ENCODE results near the gene TTC21B. TPM values are rescaled to one million over a fixed set of nuclear protein-coding genes. Genes with fewer than 3 reads are reported as not detected.

TTC21B gene
- total RNA-seq, 4 donors from 2014 or later: 12.1 to 73.2 (median 27.7) TPM

DNA sequence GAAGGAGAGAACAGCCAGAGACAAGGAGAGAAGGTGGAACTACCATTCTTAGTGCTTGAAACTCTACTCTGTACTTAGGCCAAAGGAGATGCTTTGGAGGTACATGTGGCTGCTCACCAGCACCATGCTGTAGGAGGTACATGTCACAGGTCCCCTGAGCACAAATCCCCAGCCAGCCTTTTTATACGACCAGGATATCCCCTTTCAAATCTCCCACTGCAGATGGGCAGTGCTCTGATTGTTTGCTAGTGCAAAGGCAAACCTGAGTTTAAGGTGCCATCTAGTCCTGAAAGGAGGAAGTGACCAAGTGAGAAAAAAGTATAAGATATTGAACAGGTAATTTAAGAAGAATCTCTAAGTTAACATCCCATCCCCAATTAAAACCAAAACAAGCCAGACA lies 17.1 kb upstream of the TTC21B start:
- no peak overlapping the region for H3K27ac ChIP-seq
- H3K4me3 ChIP-seq: no peak overlapping the region
- H3K27me3 ChIP-seq: peaks cover 5% of the 10 kb centered on the region
- no peak for TF ChIP-seq POLR2A (IDR thresholded peaks at IDR 0.05)
- TF ChIP-seq POLR2AphosphoS5 (IDR thresholded peaks at IDR 0.05): no peak
- TF ChIP-seq EP300 (IDR thresholded peaks at IDR 0.05): no peak
- no peaks in the 10 kb centered on the region for H3K36me3 ChIP-seq
- WGBS: 6% methylated on average over 1 of the region's 1 CpG
- H3K9me3 ChIP-seq: no peaks in the 10 kb centered on the region
- no peak for DNase-seq (ENCODE audit: low spot score in 2 of 2)
- no peaks in the 10 kb centered on the region for H3K4me1 ChIP-seq

DNA sequence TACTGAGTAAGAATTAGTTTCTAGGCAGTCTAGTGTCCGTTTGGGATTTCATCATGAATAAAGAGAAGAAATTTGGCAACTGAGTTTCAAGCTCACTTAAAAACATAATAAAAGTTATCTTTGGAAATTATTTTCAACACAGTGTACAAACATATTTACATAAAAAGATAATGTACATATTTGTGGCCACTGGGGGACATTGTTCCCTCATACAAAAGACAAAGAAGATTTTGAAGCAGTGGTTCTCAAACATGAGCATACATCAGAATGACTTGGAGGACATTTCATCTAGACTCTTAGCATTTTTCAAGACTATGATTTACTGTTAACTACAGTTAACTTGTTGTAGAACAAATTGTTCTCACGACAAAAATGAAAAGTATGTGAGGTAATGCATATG lies 15.7 kb upstream of the TTC21B start:
- Histone ChIP-seq H3K4me3 (no peak overlapping the region), H3K27me3 (peaks cover 5% of the 10 kb centered on the region), H3K36me3 (no peaks in the 10 kb centered on the region), H3K9me3 (no peaks in the 10 kb centered on the region), H3K27ac (no peak overlapping the region), H3K4me1 (no peaks in the 10 kb centered on the region)
- DNase-seq (ENCODE audit: low spot score in 2 of 2): no peak
- 55% methylated on average over 2 of the region's 2 CpGs for WGBS
- TF ChIP-seq POLR2AphosphoS5 (IDR thresholded peaks at IDR 0.05) (no peak), EP300 (IDR thresholded peaks at IDR 0.05) (no peak), POLR2A (IDR thresholded peaks at IDR 0.05) (no peak)
- TF ChIP-seq, protein P1, sequence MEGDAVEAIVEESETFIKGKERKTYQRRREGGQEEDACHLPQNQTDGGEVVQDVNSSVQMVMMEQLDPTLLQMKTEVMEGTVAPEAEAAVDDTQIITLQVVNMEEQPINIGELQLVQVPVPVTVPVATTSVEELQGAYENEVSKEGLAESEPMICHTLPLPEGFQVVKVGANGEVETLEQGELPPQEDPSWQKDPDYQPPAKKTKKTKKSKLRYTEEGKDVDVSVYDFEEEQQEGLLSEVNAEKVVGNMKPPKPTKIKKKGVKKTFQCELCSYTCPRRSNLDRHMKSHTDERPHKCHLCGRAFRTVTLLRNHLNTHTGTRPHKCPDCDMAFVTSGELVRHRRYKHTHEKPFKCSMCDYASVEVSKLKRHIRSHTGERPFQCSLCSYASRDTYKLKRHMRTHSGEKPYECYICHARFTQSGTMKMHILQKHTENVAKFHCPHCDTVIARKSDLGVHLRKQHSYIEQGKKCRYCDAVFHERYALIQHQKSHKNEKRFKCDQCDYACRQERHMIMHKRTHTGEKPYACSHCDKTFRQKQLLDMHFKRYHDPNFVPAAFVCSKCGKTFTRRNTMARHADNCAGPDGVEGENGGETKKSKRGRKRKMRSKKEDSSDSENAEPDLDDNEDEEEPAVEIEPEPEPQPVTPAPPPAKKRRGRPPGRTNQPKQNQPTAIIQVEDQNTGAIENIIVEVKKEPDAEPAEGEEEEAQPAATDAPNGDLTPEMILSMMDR (IDR thresholded peaks at IDR 0.05): no peak

DNA sequence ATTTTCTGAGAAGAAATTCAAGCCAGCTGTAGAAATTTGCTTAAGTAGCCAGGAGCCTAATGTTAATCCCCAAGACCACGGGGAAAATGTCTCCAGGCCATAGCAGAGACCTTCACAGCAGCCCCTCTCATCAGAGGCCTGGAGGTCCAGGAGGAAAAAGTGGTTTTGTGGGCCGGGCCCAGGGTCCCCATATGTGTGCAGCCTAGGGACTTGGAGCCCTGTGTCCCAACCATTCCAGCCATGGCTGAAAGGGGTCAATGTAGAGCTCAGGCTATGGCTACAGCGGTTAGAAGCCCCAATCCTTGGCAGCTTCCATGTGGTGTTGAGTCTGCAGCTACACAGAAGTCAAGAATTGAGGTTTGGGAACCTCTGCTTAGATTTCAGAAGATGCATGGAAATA lies 14.2 kb upstream of the TTC21B start:
- no peak overlapping the region for H3K27ac ChIP-seq
- no peak for DNase-seq (ENCODE audit: low spot score in 2 of 2)
- H3K36me3 ChIP-seq: no peaks in the 10 kb centered on the region
- H3K4me1 ChIP-seq: no peaks in the 10 kb centered on the region
- no peak for TF ChIP-seq EP300 (IDR thresholded peaks at IDR 0.05)
- WGBS: 64% methylated on average over 3 of the region's 3 CpGs
- H3K27me3 ChIP-seq: peaks cover 5% of the 10 kb centered on the region
- no peaks in the 10 kb centered on the region for H3K9me3 ChIP-seq
- no peak overlapping the region for H3K4me3 ChIP-seq

DNA sequence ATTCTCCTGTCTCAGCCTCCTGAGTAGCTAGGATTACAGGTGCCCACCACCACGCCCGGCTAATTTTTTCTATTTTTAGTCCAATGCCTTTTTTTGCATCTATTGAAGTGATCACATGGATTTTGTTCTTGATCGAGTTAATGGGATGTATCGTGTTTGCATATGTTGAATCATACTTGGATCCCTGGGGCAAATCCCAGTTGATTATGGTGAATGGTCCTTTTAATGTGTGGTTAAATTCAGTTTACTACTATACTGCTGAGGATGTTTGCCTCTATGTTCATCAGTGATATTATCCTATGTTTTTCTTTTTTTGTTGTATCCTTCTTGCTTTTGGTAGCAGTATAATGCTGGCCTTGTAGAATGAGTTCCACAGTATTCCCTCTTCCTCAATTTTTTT lies 8.2 kb upstream of the TTC21B start:
- H3K27ac ChIP-seq: no peak overlapping the region
- no peak overlapping the region for H3K4me3 ChIP-seq
- DNase-seq (ENCODE audit: low spot score in 2 of 2): no peak
- TF ChIP-seq POLR2A (IDR thresholded peaks at IDR 0.05) (no peak), POLR2AphosphoS5 (IDR thresholded peaks at IDR 0.05) (no peak), EP300 (IDR thresholded peaks at IDR 0.05) (no peak)
- TF ChIP-seq, protein P1 (IDR thresholded peaks at IDR 0.05): no peak
- H3K4me1 ChIP-seq: no peaks in the 10 kb centered on the region
- H3K36me3 ChIP-seq: no peaks in the 10 kb centered on the region
- no peaks in the 10 kb centered on the region for H3K27me3 ChIP-seq
- 76% methylated on average over 4 of the region's 4 CpGs for WGBS
- H3K9me3 ChIP-seq: no peaks in the 10 kb centered on the region

DNA sequence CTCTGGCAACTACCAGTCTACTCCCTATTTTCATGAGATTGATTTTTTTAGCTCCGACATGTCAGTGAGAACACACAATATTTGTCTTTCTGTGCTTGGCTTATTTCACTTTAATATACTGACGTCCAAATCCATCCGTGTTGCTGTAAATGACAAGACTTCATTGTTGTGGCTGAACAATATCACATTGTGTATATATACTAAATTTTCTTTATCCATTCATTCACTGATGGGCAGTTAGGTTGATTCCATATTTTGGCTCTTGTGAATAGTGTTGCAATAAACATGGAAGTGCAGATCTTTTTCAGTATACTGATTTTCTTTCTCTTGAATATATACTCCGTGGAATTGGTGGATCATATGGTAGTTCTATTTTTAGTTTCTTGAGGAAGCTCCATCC lies 5.8 kb upstream of the TTC21B start:
- Histone ChIP-seq H3K27me3 (no peaks in the 10 kb centered on the region), H3K4me3 (no peak overlapping the region), H3K27ac (no peak overlapping the region), H3K9me3 (no peaks in the 10 kb centered on the region), H3K4me1 (peaks cover 9% of the 10 kb centered on the region), H3K36me3 (no peaks in the 10 kb centered on the region)
- no peak for DNase-seq (ENCODE audit: low spot score in 2 of 2)
- TF ChIP-seq POLR2A (IDR thresholded peaks at IDR 0.05): no peak
- no peak for TF ChIP-seq EP300 (IDR thresholded peaks at IDR 0.05)
- TF ChIP-seq, protein P1 (IDR thresholded peaks at IDR 0.05): no peak
- no peak for TF ChIP-seq POLR2AphosphoS5 (IDR thresholded peaks at IDR 0.05)
- 79% methylated on average over 4 of the region's 4 CpGs for WGBS

DNA sequence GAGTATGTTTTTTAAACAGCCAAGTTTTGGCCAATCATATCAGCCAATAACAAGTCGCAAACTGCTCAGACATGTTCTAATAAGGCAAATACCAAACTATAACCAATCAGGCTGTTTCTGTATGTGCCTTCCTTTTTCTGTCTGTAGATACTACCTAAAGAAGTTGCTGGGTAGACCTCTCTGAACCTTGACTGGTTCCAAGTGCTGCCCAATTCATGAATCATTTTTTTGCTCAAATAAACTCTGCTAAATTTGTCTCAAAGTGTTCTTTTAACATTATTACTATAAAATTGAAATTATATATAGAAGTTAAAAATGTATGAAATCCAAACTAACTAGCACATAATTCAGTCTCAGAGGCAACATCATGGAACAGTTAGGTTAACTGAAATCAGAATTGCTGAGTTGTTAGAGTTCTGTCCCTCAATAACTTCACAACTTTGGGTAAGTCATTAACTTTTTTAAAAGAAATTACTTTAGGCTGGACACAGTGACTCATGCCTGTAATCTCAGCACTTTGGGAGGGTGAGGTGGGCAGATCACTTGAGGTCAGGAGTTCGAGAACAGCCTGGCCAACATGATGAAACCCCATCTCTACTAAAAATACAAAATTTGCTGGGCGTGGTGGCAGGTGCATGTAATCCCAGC lies 4.9 kb upstream of the TTC21B start:
- no peak for TF ChIP-seq POLR2A (IDR thresholded peaks at IDR 0.05)
- no peak for TF ChIP-seq EP300 (IDR thresholded peaks at IDR 0.05)
- TF ChIP-seq POLR2AphosphoS5 (IDR thresholded peaks at IDR 0.05): no peak
- TF ChIP-seq, protein P1 (IDR thresholded peaks at IDR 0.05): no peak
- Histone ChIP-seq H3K4me1 (peaks cover 11% of the 10 kb centered on the region), H3K36me3 (no peaks in the 10 kb centered on the region), H3K27me3 (no peaks in the 10 kb centered on the region), H3K4me3 (no peak overlapping the region), H3K27ac (no peak overlapping the region), H3K9me3 (no peaks in the 10 kb centered on the region)
- no peak for DNase-seq (ENCODE audit: low spot score in 2 of 2)
- 90% methylated on average over 3 of the region's 3 CpGs for WGBS

Data from suprapubic skin (tissue), 4 donors.